ENCODE data around the gene PKMYT1.
"Not testable (repeated sequence)": the region's sequence is repeated elsewhere in the genome, so short reads cannot be mapped to it uniquely, and the experiment has no call there.

Gene PKMYT1

GRCh38 chr16:2934450-2934849, 45.8 kb downstream of the PKMYT1 start:
- no peak for DNase-seq (ENCODE audit: low read depth, low spot score)

GRCh38 chr16:2933701-2934100, 46.5 kb downstream of the PKMYT1 start:
- no peak for DNase-seq (ENCODE audit: low read depth, low spot score)

- no peak for DNase-seq (ENCODE audit: low read depth, low spot score)
Observed at GRCh38 chr16:2933136-2933535, 47.1 kb downstream of the PKMYT1 start.

GRCh38 chr16:2931231-2931914, 48.9 kb downstream of the PKMYT1 start:
- DNase-seq (ENCODE audit: low read depth, low spot score) = not testable (repeated sequence)

- DNase-seq (ENCODE audit: low read depth, low spot score) = no peak
Observed at GRCh38 chr16:2930236-2930635, 50.0 kb downstream of the PKMYT1 start.

- DNase-seq (ENCODE audit: low read depth, low spot score) = no peak
Observed at GRCh38 chr16:2929693-2930092, 50.6 kb downstream of the PKMYT1 start.

GRCh38 chr16:2928796-2929195, 51.5 kb downstream of the PKMYT1 start:
- DNase-seq (ENCODE audit: low read depth, low spot score) = no peak

- DNase-seq (ENCODE audit: low read depth, low spot score) = not testable (repeated sequence)
Observed at GRCh38 chr16:2928151-2928550, 52.1 kb downstream of the PKMYT1 start.

GRCh38 chr16:2927010-2927646, 53.1 kb downstream of the PKMYT1 start:
- no peak for DNase-seq (ENCODE audit: low read depth, low spot score)

- DNase-seq (ENCODE audit: low read depth, low spot score) = no peak
Observed at GRCh38 chr16:2926650-2926999, 53.6 kb downstream of the PKMYT1 start.

GRCh38 chr16:2925951-2926649, 54.1 kb downstream of the PKMYT1 start:
- DNase-seq (ENCODE audit: low read depth, low spot score) = no peak

GRCh38 chr16:2924901-2925755, 55.1 kb downstream of the PKMYT1 start:
- no peak for DNase-seq (ENCODE audit: low read depth, low spot score)

- no peak for DNase-seq (ENCODE audit: low read depth, low spot score)
Observed at GRCh38 chr16:2923481-2923880, 56.8 kb downstream of the PKMYT1 start.
